PFSK-1 (cell line): ENCODE data around the gene ANXA7.

Experiments used
- FOXP2 ChIP-seq: optimal IDR thresholded peaks from 2 replicates; pipeline ENCODE3; 2011; ENCODE audit warnings: borderline replicate concordance, control low read depth, inconsistent platforms; ENCODE audit not compliant: insufficient read depth; ENCODE audit errors: extremely low read length, extremely low read depth
- POLR2AphosphoS5 ChIP-seq: IDR thresholded peaks from 2 replicates; pipeline ENCODE4 v1.6.1; 2012; ENCODE audit warnings: low read depth, mild to moderate bottlenecking, control low read depth, low read length, moderate library complexity
- REST ChIP-seq, 2 experiments: IDR thresholded peaks; 2 replicates each; pipeline versions ENCODE4 v1.6.1 to v1.8.0; 2011 to 2012; ENCODE audit warnings: low read depth in 2 of 2, low read length in 2 of 2, control low read depth in 1 of 2, inconsistent platforms in 1 of 2, mild to moderate bottlenecking in 1 of 2, moderate library complexity in 1 of 2; ENCODE audit not compliant: insufficient read depth in 1 of 2
- SIN3A ChIP-seq: IDR thresholded peaks from 2 replicates; pipeline ENCODE4 v1.6.1; 2012; ENCODE audit warnings: mild to moderate bottlenecking, low read length, moderate library complexity, borderline replicate concordance; ENCODE audit not compliant: insufficient read depth
- TAF1 ChIP-seq: IDR thresholded peaks from 2 replicates; pipeline ENCODE4 v1.6.1; 2012; ENCODE audit warnings: low read length, control low read depth, borderline replicate concordance; ENCODE audit not compliant: insufficient read depth

The ANXA7 gene

GRCh38 chr10:73446926-73447325 lies 33.1 kb upstream of the ANXA7 start:
- TF ChIP-seq POLR2AphosphoS5 (no peak), TAF1 (no peak), SIN3A (no peak), FOXP2 (no peak), REST (IDR thresholded peaks at IDR 0.05; ENCODE audit: insufficient read depth in 1 of 2, low read depth in 2 of 2, low read length in 2 of 2) (no peak)

GRCh38 chr10:73444457-73444856 lies 30.6 kb upstream of the ANXA7 start:
- TF ChIP-seq TAF1: no peak
- TF ChIP-seq FOXP2: no peak
- no peak for TF ChIP-seq POLR2AphosphoS5
- no peak for TF ChIP-seq SIN3A
- no peak for TF ChIP-seq REST (IDR thresholded peaks at IDR 0.05; ENCODE audit: insufficient read depth in 1 of 2, low read depth in 2 of 2, low read length in 2 of 2)

GRCh38 chr10:73439605-73440312 lies 25.9 kb upstream of the ANXA7 start:
- no peak for TF ChIP-seq POLR2AphosphoS5
- TF ChIP-seq TAF1: no peak
- TF ChIP-seq FOXP2: no peak
- TF ChIP-seq REST (IDR thresholded peaks at IDR 0.05; ENCODE audit: insufficient read depth in 1 of 2, low read depth in 2 of 2, low read length in 2 of 2): no peak
- no peak for TF ChIP-seq SIN3A

- TF ChIP-seq POLR2AphosphoS5: no peak
These were observed 25.2 kb upstream of the ANXA7 start for GRCh38 chr10:73439055-73439454.

- TF ChIP-seq POLR2AphosphoS5 (no peak), TAF1 (no peak), SIN3A (no peak), REST (IDR thresholded peaks at IDR 0.05; ENCODE audit: insufficient read depth in 1 of 2, low read depth in 2 of 2, low read length in 2 of 2) (no peak), FOXP2 (no peak)
These were observed 19.6 kb upstream of the ANXA7 start, which contains the start of gene MSS51 for GRCh38 chr10:73433538-73433867. MSS51 (minus strand) TSS chr10:73433561; CDS start chr10:73428284, 5,277 bp downstream.
